NCI-H460 (cell line): ENCODE results near the gene EIF6. TPM values are rescaled to one million over a fixed set of nuclear protein-coding genes. Genes with fewer than 3 reads are reported as not detected.
"Not testable (repeated sequence)": the region's sequence is repeated elsewhere in the genome, so short reads cannot be mapped to it uniquely, and the experiment has no call there.

Source experiments
- DNase-seq: peaks from one replicate; pipeline ENCODE4 v3.0.0-alpha.2; 2016; ENCODE audit warnings: low read depth; ENCODE audit errors: extremely low read depth
- total RNA-seq: library from RNA; depleted of rRNA; stranded (reverse); fragments of >200 nt; shearing (Covaris generic); gene quantifications from 2 replicates; pipeline ENCODE4 v1.2.3, GENCODE V29; 2014

Gene EIF6
- total RNA-seq, 1 experiment from 2014 or later, result 159 TPM

DNA sequence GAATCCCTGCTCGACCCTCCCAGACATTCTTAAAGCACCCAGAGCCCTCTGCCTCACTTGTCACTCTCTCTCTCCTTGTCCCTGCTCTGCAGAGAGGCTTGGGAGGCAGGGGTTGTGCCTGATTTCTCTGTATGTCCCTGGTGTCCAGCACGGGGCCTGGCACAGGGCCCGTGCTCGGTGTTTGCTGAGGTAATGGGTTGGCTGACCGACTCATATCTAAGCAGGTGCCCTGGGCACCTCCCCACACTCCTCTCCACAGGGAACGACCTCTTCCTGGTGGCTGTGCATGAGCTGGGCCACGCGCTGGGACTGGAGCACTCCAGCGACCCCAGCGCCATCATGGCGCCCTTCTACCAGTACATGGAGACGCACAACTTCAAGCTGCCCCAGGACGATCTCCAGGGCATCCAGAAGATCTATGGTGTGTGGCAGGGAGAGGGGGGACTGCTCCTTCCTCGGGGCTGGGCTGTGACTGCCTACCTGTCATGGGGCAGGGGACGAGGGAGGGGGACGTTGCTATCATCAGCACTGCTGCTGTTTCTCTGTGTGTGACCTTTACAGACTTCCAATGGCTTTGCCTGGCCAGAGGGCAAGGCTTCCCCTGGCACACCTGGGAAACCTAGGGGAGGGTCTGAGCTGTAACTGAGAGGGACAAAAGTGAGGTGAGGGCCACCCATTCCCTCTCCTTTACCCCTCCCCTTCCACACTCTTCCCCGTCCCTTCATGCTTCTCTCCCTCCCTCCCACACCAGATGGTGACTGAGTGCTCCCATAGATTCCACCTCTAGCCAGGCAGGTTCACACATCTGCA, 20.8 kb downstream of the EIF6 start:
- DNase-seq, result no peak

DNA sequence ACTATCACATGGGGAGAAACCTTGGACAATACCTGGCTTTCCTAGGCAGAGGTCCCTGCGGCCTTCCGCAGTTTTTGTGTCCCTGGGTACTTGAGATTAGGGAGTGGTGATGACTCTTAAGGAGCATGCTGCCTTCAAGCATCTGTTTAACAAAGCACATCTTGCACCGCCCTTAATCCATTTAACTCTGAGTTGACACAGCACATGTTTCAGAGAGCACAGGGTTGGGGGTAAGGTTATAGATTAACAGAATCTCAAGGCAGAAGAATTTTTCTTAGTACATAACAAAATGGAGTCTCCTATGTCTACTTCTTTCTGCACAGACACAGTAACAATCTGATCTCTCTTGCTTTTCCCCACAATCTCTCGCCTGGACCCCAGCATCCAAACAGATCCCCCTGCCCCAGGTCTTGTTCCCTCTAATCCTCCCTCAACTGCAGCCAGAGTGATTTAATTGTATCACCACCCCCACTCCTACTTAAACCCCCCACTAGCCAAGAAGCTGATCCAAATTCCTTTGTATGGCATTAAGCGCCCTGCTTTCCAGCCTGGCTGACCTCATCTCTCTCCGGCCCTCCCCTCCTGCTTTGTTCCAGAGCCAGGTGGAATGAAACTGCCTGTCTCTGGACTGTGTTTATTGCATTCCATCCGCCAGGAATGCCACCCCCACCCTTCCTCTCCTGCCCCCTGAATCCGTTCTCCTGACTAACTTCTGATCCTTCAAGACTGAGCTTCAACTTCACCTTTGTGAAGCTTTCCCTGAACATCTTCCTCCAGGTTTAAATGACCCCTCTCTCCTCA, 21.6 kb downstream of the EIF6 start:
- not testable (repeated sequence) for DNase-seq

DNA sequence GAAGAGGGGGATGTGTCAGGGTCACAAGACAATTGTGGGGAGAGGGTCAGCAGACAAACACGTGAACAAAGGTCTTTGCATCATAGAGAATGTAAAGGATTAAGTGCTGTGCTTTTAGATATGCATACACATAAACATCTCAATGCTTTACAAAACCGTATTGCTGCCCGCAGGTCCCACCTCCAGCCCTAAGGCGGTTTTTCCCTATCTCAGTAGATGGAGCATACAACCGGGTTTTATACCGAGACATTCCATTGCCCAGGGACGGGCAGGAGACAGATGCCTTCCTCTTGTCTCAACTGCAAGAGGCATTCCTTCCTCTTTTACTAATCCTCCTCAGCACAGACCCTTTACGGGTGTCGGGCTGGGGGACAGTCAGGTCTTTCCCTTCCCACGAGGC, 22.3 kb downstream of the EIF6 start:
- not testable (repeated sequence) for DNase-seq

DNA sequence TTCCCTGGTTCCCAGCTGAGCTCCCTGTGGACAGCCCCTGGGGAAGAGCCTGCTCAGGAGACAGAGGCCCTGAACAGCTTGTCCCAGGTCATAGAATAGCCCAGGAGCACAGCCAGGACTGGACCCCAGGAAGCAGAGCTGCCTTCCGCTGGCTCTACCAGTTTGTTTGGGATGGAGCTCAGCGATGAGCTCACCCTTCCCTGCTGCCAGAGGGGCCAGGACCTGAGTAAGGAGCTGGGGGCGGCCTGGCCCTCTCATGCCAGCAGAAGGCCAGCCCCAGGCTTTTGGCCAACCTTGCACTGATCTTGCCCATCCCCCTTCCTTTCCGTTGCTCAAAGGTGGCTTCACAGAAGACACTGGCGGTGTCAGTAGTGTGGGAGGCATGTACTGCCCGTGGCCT, 24.1 kb downstream of the EIF6 start:
- no peak for DNase-seq

DNA sequence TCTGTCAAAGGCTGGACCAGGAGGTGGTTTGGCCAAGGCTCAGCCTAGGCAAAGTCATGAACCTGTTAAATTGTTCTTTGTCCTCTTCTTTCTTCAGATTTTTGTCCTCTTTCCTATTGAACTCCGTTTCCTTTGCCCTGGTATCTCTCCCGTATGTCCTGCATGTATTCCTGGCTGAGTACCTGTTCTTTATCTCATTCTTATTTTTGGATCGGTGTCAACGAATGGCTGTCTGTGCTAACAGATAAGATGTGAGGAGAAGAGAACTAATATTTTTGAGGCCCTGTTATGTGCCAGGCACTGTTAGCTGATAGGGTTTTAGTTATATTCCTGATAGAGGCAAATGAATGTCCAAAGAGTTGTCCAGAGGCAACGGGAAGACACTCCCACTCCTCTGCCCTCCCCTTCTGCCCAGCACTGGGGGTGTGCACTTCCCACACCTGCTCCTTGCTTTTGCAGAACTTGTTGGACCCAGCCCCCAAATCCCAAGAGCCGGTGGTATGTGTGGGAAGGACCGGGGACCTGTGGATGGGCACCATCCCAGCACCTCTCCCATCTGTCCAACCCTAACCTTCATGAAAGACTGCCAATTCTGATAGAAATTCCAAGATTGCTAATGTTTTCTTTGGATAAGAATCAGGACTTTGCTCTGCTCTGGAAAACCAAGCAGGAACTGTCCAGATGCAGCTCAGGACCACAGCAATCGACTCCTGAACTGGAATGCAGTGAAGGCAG, 27.2 kb downstream of the EIF6 start:
- DNase-seq, result no peak

DNA sequence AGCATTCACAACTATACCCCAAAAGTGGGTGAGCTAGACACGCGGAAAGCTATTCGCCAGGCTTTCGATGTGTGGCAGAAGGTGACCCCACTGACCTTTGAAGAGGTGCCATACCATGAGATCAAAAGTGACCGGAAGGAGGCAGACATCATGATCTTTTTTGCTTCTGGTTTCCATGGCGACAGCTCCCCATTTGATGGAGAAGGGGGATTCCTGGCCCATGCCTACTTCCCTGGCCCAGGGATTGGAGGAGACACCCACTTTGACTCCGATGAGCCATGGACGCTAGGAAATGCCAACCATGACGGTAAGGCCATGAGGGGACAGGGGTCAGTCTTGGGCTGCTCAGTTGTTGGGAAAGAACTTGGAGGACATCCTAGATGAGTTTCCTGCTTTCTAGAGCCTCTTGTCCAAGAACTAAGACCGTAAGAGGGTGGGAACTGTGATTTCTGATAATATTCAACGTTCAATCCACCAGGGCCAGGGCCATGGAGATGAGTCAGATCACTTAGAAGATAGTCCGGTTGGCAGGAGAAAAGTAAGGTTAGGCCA, 30.0 kb downstream of the EIF6 start:
- no peak for DNase-seq

DNA sequence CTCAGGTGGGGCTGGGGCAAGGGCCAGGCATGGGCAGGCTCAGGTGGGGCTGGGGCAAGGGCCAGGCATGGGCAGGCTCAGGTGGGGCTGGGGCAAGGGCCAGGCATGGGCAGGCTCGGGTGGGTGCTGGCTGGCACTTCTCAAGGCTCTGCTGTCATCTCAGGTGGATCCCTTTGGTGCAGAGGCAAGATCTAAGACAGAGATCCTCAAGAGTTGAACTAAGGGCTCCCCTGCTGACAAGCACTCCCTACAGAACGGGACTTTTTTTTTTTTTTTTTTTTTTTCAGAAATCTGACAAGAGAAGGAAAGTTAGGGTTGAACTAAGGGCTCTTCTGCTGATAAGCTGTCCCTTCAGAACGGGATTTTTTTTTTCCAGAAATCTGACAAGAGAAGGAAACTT, 31.6 kb downstream of the EIF6 start:
- no peak for DNase-seq

DNA sequence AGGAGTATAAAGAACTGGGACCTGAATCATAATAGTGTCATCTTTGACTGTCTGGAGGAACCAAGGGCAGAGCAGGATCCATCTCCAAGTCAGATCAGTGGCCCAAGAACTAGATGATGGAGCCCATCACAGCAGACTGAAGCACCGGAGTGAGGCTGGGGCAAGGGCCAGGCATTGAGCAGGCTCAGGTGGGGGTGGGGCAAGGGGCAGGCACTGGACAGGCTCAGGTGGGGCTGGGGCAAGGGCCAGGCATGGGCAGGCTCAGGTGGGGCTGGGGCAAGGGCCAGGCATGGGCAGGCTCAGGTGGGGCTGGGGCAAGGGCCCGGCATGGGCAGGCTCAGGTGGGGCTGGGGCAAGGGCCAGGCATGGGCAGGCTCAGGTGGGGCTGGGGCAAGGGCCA, 32.0 kb downstream of the EIF6 start:
- not testable (repeated sequence) for DNase-seq

DNA sequence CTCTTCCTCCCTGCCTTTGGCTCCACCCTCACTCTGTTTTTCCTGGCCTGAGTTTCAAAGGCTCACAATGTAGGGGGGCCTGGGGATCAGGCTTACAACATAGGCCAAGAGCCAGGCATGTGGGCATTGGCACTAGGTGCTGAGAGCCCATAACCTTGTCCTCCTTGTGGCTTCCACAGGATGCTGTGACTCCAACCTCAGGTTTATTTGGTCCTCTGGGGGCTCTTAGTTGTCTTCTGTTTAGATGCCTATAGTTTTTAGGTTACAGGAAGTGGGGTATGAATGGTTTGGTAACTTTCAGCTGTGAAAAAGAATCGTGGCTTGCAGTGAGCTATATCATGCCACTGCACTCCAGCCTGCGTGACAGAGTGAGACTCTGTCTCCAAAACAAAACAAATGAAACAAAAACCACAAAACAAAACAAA, 32.5 kb downstream of the EIF6 start:
- no peak for DNase-seq

DNA sequence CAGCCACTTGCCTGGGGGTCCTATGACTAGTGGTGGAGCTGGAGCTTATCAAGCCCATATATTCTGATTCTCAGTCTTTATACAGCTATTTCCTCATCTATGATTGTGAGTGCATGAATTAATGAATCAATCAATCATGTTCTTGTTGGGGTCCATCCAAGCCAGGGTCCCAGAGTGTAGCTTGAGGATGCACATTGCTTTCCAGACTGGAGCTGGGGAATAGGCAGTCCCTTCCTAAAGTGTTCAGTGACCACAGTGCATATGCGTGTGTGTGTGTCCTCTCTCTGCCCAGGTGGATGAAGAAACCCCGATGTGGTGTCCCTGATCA, 33.0 kb downstream of the EIF6 start:
- DNase-seq, result no peak

DNA sequence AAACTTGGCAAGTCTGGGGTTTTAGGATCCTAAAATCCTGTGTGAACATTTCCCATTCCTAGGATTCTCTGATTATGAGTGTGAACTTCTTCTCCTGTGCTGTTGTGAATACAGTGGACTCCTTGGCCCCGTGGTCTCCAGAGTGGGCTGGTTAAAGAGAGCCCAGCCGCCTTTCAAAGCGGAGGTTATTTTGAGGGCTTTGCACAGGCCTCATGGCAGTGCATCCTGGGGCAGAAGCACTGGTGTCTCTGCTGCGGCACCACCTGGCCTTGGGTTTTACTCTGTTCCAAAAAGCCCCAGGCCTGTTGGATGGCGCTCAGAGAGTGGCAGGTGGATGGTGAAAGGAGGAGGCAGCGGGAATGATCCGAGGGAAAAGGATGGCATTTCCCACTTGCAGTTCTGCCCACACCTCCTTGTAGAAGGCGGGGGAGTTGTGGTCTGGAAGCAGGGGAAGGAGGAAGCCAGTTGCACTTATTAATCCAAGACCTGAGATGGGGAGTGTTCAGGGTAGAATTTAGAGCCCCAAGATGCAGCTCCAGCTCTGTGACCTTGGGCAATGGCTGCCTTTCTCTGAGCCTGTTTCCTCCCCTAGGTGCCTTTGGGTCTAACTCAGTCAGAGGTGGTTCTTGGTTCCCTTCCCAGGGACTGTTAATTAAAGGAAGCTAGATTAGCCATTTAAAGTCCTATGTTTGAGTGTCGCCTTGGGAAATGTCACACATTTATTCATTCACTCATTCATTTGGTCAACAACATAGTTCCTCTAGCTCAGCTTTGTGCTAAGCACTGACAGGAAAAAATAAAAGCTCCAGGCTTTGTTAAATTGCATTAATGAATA, 35.7 kb downstream of the EIF6 start:
- no peak for DNase-seq

DNA sequence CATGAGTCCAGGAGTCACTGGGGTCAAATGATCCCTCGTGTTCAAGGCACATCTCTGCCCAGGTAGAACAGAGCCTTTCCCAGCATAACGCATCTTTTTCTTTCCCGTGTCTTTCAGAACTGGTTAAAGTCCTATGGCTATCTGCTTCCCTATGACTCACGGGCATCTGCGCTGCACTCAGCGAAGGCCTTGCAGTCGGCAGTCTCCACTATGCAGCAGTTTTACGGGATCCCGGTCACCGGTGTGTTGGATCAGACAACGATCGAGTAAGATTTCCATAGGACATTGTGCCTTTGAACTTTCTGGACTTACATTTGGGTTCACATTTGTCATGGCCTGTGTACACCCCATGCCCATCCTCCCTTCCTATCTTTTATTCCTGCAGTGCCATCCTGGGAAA, 37.8 kb downstream of the EIF6 start:
- no peak for DNase-seq

DNA sequence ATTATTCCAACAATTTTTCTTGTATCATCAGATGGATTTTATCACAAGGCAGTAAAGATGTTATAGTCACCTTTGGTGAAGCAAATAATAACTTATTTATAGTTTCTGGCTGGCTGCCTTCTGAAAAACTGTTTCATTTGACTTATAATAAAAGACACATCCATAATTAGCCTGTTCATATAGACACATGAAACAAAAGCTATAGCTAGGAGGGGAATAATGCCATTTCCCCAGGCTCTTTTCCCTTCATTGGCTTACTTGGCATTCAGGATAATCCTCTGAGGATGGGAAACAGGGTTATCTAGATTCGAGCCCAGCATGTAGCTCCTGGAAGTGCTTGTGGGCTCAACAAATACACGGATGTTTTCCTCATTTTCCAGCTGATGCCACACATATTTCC, 40.6 kb downstream of the EIF6 start:
- no peak for DNase-seq

DNA sequence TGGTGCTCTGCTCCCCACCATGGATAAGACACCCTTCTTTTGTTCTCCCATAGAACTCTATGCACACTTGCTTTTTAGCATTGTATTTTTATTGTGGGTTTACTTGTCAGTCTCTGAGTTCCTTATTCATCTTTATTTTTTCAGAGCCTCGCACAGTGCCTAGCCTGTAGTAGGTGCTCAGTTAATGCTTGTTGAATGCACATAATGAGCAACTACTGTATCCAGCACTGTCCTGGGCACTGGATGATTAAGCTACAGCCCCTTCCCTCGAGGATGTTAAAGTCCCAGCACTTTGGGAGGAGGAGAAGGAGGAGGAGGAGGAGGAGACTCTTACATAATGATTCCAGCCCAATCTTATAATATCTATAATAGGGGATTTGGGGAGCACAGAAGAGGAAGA, 41.3 kb downstream of the EIF6 start:
- DNase-seq, result no peak

DNA sequence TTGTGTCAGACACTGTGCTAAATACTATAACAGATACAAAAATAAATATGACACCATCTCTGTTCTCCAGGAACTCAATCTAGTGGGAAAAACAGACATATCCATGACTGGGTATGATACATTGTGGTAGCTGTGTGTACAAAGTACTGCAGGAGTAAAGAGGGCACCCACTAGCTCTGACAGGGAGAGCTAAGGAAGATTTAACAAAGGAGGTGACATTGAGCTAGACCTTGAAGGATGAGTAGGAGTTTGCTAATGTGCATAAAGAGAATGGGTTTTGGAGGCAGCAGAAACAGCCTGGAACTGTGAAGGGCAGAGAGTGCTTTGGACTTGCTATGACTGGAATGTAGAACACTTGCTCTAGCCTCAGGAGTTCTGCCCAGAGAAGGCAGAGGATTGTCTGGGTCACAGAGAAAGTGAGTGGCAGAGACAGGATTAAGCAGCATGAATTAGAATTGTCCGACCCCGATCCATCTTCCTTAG, 43.7 kb downstream of the EIF6 start:
- DNase-seq, result no peak

DNA sequence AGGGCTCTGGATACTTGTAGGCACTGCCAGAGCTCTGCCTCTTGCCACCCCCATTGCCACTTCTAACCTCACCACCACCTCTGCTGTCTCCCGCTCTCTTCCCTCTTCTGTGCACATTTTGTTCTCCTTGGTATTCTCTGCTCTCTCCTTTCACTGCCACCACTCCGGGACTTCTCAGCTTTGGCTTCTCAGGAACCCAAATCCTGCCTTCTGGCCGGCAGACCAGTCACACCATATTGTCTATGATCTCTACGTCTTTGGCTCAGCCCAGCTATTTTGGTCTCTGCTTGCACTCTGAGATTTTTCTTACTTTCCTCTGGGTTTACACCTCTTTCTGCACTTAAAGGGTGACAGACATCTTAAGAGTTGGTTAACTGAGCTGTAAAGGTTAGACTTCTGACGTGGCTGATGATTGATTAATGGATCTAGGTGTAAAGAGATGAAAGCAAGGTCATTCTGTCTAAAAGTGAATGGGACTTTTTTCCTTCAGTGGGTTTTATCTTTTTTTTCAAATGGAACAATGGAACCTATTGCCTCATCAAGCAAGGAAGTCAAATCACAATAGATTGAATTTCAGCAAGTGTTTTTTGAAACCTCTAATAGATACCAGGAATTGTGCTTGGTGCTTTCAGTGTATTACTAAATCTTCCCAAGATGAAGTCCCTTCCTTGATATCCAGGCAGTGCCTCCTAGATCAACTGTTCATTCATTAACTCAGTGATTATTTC, 44.3 kb downstream of the EIF6 start:
- no peak for DNase-seq

DNA sequence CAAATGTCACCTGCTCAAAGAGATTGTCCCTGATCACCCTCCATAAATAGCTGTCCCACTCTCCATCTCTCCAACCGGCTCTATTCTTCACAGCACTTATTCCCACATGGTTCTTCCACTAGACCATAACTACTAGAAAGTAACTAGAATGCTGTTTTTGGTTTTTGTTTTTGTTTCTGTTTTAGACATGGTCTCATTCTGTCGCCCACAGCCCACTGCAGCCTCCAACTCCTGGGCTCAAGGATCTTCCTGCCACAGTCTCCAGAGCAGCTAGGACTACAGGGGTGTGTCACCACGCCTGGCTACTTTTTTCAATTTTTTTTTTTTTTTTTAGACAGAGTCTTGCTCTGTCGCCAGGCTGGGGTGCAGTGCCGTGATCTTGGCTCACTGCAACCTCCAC, 45.8 kb downstream of the EIF6 start:
- no peak for DNase-seq

DNA sequence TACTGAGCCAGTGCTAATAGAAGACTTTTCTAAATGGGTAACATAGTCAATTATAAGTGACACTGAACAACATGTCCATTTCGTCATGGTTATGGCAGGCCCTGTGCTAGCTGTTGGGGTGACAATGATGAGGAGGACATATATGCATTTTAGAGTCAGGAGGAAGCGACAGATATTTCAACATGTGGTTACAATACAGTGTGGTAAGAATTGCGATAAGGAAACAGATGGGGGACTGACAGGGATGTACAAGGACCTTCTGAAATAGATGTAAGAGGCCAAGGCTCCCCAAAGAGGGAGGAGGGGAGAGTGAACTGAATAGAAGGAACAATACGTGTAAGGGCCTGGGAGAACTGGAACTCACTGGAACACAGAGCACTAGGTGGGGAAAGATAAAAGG, 46.4 kb downstream of the EIF6 start:
- no peak for DNase-seq

DNA sequence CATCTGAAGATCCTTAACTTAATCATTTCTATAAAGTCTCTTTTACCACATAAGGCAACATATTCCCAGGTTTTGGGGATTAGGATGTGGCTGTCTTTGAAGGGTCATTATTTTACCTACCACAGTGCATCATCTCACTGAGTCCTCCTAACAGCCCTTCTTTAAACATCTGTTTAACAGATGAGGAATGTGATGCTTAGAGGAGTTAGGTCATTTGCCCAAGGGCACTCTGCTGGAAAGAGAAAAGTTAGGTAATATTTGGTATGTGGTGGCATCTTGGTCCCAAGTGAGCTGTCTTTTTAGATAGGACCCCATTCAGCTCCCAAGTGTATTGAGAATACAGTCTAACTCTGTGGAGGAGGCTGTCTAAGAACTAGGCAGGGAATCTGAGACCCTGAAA, 47.1 kb downstream of the EIF6 start:
- no peak for DNase-seq

DNA sequence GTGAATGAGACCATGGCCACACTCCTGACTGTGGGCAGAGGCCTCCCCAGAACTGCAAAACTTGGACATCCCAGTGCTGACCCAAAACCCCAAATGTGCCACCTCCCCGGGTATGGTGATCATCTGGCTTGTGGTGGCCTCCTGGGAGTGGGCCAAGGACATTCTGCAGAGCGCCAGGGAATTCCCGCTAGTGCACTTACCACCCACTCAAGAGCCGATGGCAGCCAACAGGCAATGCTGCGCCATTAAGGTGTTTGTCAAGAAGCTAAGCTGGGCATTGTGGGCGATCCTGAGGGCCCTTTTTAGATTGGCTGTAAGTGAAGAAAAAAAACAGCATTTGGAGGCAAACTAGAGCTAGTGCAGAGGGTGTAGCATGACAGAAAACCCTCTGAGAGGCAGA, 48.7 kb downstream of the EIF6 start:
- DNase-seq, result no peak
